ENCODE measurements around the gene TBCA. TPM values are rescaled to one million over a fixed set of nuclear protein-coding genes. Genes with fewer than 3 reads are reported as not detected.

The TBCA gene
- total RNA-seq, 1 donor from 2014 or later: 129 TPM

DNA sequence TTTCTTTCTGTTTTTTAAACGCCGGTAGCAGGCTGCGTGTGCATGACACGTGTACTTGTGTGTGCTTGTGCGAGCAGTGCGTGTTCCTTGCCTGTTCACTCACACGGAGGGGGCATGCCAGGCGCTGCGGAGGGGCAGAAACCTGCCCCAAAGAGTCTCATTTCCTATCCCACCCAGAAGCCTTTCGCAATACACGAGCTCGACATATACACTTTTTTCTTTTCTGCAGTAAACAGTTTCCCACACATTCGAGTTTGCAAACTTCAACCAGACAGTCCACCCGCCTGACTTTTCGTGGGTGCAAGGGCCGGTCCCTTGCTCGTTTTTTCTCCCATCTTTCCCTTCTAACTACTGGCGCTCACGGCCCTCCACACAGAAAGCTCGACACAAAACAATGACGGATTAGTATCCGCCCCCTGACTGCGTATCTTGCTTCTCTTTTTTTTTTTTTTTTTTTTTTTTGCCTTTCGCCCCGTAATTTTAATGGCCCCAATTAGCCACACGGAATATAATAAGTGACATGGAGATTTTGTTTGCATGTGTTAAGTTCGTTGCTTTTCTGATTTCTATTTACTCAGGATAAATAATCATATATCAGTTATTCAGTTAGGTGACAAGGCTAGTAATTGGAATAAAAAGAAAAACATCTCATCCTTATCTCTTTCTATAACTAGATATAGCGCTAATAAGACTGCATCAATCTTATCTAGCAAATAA, 132.3 kb downstream of the TBCA start:
- no peak for DNase-seq (ENCODE audit: low read depth, low spot score)

DNA sequence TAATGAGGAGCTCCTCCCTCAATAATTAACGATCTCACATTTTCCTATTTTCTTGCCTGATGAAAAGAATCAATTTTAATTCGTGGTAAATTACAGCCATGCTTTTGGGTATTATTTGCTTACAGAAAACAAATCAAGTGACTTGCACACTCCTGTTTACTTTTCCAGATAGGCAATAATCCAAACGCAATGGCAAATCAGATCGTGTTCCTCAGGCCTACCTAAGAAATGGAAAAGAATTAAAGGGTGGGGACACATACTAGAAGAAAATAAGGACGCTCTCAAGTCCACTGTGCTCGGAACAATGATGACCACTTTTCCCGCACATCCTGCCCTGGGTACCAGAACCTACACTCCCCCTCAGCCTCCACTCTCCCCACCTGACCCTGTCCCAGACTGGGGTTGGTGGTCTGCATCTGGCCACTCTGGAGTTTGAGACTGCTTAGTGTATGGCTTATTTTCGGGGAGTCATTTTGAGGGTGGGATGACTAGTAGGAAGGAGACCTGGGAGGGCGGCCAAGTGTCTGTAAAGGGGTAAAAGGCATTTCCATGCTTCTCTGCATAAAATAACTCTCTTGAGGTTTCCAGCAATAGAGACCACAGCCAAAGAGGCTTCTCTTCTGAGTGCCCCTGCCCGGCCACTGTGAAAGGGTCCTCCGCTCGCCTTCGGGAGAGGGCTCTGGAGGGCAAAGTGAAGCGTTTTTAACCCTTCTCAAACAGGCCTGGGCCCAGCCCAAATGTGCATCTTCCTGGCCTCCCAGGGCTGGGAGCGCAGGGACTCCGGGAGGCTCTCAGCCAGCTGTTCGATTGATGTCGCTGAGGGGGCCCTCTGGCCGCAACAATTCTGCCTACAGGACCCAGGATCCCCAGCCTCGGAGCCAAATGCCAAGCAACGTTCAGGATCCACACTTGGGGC, 133.1 kb downstream of the TBCA start:
- DNase-seq (ENCODE audit: low read depth, low spot score): no peak

DNA sequence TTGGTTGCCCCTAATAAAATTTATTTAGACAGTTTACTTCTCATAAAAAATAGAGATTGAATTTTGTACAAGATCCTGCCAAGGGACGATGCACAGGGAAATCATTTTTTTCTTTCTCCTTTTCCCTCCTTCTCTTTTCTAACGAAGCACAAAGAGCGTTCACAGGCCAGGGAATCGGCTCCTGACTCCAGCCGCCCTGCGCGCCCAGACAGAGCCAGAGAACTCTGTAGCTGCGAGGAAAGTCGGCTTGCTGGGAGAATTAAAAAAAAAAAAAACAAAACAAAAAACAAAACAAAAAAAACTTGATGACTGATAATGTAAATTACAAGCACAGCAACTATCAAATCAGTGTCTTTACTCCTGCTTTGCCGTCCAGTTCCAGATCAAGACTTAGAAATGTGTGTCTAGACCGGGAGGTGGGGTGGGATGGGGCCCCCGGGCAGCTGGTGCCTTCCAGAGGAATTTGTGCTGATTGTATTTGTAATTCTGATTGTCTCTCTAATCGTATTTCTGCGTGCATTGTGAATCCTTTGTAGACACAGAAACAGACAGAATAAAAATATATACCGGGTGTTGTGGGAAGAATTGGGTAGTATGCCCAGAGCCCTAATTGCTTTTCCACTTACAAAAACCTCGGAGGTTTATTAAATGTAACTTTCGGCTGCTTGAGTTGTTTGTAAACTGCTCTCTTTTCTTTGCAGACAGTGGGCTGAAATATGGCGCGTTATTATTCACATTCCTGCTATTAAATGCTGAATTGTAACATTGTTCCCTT, 134.0 kb downstream of the TBCA start:
- DNase-seq (ENCODE audit: low read depth, low spot score): no peak

DNA sequence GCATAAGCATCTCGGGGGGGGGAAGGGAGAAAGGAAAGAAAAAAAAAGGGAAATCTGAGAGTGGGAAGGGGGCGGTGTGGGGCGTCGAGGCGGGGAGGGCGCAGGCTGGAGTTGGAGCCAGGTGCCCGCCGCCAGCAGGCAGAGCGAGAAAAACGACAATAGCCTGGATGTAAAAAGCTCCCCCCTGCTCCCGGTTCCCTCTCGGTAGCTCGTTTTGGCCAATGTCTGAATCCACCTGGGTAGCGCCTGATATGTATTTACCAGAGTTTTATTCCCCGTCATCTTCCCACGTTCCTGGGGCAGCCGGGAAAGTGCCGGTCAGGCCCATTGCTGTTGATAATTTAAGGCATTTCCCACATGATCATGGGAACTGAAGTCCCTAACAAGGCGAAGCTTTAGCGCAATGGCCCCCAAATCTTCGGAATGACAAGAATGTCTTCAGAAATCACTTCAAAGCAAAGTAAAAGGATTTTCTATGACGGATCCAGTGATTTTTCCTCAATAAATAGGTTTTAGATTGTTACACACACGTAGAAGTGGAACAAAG, 134.7 kb downstream of the TBCA start:
- DNase-seq (ENCODE audit: low read depth, low spot score): no peak

Other genes with a start within 250 kb of the TBCA start
- gene OTP, start 137.6 kb downstream of the TBCA start, total RNA-seq: not detected in 2 replicates

Data from pulmonary artery endothelial cell (primary cell).